H9 (cell line): ENCODE measurements around the gene MRPS11. TPM values are rescaled to one million over a fixed set of nuclear protein-coding genes. Genes with fewer than 3 reads are reported as not detected.

Experiments
- DNase-seq: peaks from one replicate; pipeline ENCODE4 v3.0.0-alpha.2; 2017
- H2AFZ ChIP-seq: one replicate; pipeline ENCODE4 v1.6.1; 2013; ENCODE audit warnings: mild to moderate bottlenecking, low read length, control low read depth, moderate library complexity
- H2AK5ac ChIP-seq: 2 replicates; pipeline ENCODE4 v1.6.1; 2013; ENCODE audit warnings: low read length, control low read depth, mixed read lengths; ENCODE audit not compliant: insufficient read length
- H2BK120ac ChIP-seq: one replicate; pipeline ENCODE4 v1.6.1; 2013; ENCODE audit warnings: low read depth, mild to moderate bottlenecking, low read length, control low read depth, inconsistent platforms; ENCODE audit not compliant: poor library complexity, severe bottlenecking
- H2BK12ac ChIP-seq: 2 replicates; pipeline ENCODE4 v1.6.1; 2013; ENCODE audit warnings: low read length, control low read depth, mixed read lengths, low read depth; ENCODE audit not compliant: insufficient read length
- H2BK15ac ChIP-seq: 2 replicates; pipeline ENCODE4 v1.6.1; 2013; ENCODE audit warnings: low read depth, low read length, control low read depth
- H2BK20ac ChIP-seq: one replicate; pipeline ENCODE4 v1.6.1; 2013; ENCODE audit warnings: low read depth, mild to moderate bottlenecking, low read length, control low read depth, inconsistent platforms; ENCODE audit not compliant: poor library complexity, severe bottlenecking
- H2BK5ac ChIP-seq: 2 replicates; pipeline ENCODE4 v1.6.1; 2013; ENCODE audit warnings: low read length, control low read depth, mixed read lengths; ENCODE audit not compliant: insufficient read length
- H3K14ac ChIP-seq: 2 replicates; pipeline ENCODE4 v1.6.1; 2013; ENCODE audit warnings: low read length, control low read depth; ENCODE audit not compliant: insufficient read depth
- H3K18ac ChIP-seq: 2 replicates; pipeline ENCODE4 v1.6.1; 2013; ENCODE audit warnings: low read depth, mild to moderate bottlenecking, mixed read lengths, low read length, control low read depth; ENCODE audit not compliant: insufficient read length
- H3K23ac ChIP-seq: 2 replicates; pipeline ENCODE4 v1.6.1; 2013; ENCODE audit warnings: low read length, control low read depth, mixed read lengths, low read depth; ENCODE audit not compliant: insufficient read length
- H3K23me2 ChIP-seq: 2 replicates; pipeline ENCODE4 v1.6.1; 2013; ENCODE audit warnings: low read depth, mild to moderate bottlenecking, mixed read lengths, low read length, control low read depth; ENCODE audit not compliant: insufficient read length, poor library complexity, severe bottlenecking
- H3K27ac ChIP-seq: 2 replicates; pipeline ENCODE4 v1.5.1; 2013; ENCODE audit warnings: low read length, control low read depth, mixed read lengths, low read depth; ENCODE audit not compliant: insufficient read length
- H3K27me3 ChIP-seq: 2 replicates; pipeline ENCODE4 v1.6.1; 2013; ENCODE audit warnings: low read length, control low read depth, inconsistent platforms; ENCODE audit not compliant: insufficient read depth
- H3K4ac ChIP-seq: 2 replicates; pipeline ENCODE4 v1.6.1; 2013; ENCODE audit warnings: low read depth, mild to moderate bottlenecking, control low read depth, inconsistent platforms, low read length, moderate library complexity
- H3K4me1 ChIP-seq: 2 replicates; pipeline ENCODE4 v1.6.1; 2013; ENCODE audit warnings: low read length, control low read depth, inconsistent platforms; ENCODE audit not compliant: insufficient read depth
- H3K4me2 ChIP-seq: 2 replicates; pipeline ENCODE4 v1.6.1; 2013; ENCODE audit warnings: low read length, control low read depth, mixed read lengths; ENCODE audit not compliant: insufficient read length, insufficient read depth
- H3K56ac ChIP-seq: 2 replicates; pipeline ENCODE4 v1.6.1; 2013; ENCODE audit warnings: low read depth, mild to moderate bottlenecking, mixed read lengths, low read length, control low read depth; ENCODE audit not compliant: insufficient read length
- H3K79me1 ChIP-seq: 2 replicates; pipeline ENCODE4 v1.6.1; 2013; ENCODE audit warnings: low read depth, mild to moderate bottlenecking, moderate library complexity, low read length, control low read depth, inconsistent platforms; ENCODE audit not compliant: insufficient read depth, poor library complexity, severe bottlenecking
- H3K79me2 ChIP-seq: 2 replicates; pipeline ENCODE4 v1.6.1; 2013; ENCODE audit warnings: low read length, control low read depth, inconsistent platforms; ENCODE audit not compliant: insufficient read depth
- H3K9ac ChIP-seq: 2 replicates; pipeline ENCODE4 v1.6.1; 2013; ENCODE audit warnings: low read length, control low read depth, mixed read lengths; ENCODE audit not compliant: insufficient read length; ENCODE audit errors: extremely low read depth
- H3K9me3 ChIP-seq: one replicate; pipeline ENCODE4 v1.6.1; 2013; ENCODE audit warnings: low read depth, low read length, inconsistent platforms; ENCODE audit not compliant: control insufficient read depth
- H3T11ph ChIP-seq: one replicate; pipeline ENCODE4 v1.6.1; 2013; ENCODE audit warnings: mild to moderate bottlenecking, low read length, control low read depth, inconsistent platforms
- H4K20me1 ChIP-seq: one replicate; pipeline ENCODE4 v1.6.1; 2013; ENCODE audit not compliant: control insufficient read depth, insufficient read length, insufficient read depth
- H4K5ac ChIP-seq: 2 replicates; pipeline ENCODE4 v1.6.1; 2013; ENCODE audit warnings: low read depth, mild to moderate bottlenecking, mixed read lengths, low read length, control low read depth; ENCODE audit not compliant: insufficient read length
- H4K8ac ChIP-seq: replicated peaks from 2 replicates; pipeline ENCODE4 v1.6.1; 2013; ENCODE audit warnings: low read length, control low read depth, mixed read lengths, low read depth; ENCODE audit not compliant: insufficient read length
- H4K91ac ChIP-seq: 2 replicates; pipeline ENCODE4 v1.6.1; 2013; ENCODE audit warnings: low read depth, mild to moderate bottlenecking, moderate library complexity, mixed read lengths, low read length, control low read depth; ENCODE audit not compliant: insufficient read length
- H3K27ac Mint-ChIP-seq, 3 experiments: 2 replicates in 2 of 3; 3 replicates in 1 of 3; pipeline ENCODE4 v1.8.0; 2020 to 2021; ENCODE audit warnings: mixed read lengths in 3 of 3, mild to moderate bottlenecking in 1 of 3, moderate library complexity in 1 of 3
- H3K27me3 Mint-ChIP-seq: 2 replicates; pipeline ENCODE4 v1.8.0; 2021; ENCODE audit warnings: low read depth, mild to moderate bottlenecking, moderate library complexity, mixed read lengths
- H3K36me3 Mint-ChIP-seq, 3 experiments: 2 replicates in 2 of 3; 3 replicates in 1 of 3; pipeline ENCODE4 v1.8.0; 2020 to 2021; ENCODE audit warnings: low read depth in 3 of 3, mixed read lengths in 3 of 3; ENCODE audit not compliant: insufficient read depth in 1 of 3
- H3K4me1 Mint-ChIP-seq, 2 experiments: 2 replicates each; pipeline ENCODE4 v1.8.0; 2020; ENCODE audit warnings: mixed read lengths in 2 of 2
- H3K4me3 Mint-ChIP-seq, 2 experiments: 2 replicates in 1 of 2; 3 replicates in 1 of 2; pipeline ENCODE4 v1.8.0; 2020 to 2021; ENCODE audit warnings: mild to moderate bottlenecking in 2 of 2, mixed read lengths in 2 of 2, moderate library complexity in 1 of 2
- H3K9me3 Mint-ChIP-seq, 2 experiments: 2 replicates in 1 of 2; 3 replicates in 1 of 2; pipeline ENCODE4 v1.8.0; 2020; ENCODE audit warnings: mild to moderate bottlenecking in 2 of 2, mixed read lengths in 2 of 2, moderate library complexity in 1 of 2
- WGBS: extraction: QIAGEN DNeasy Blood & Tissue Kit; methylation state at CpG from one replicate; pipeline ENCODE4 v1.1.7; 2013; ENCODE audit warnings: missing lambda C conversion rate, low lambda C conversion rate, mixed read lengths; ENCODE audit not compliant: insufficient read length; ENCODE audit errors: extremely low coverage; 5-methylcytosine and 5-hydroxymethylcytosine counted together
- total RNA-seq: library from RNA; stranded (reverse); gene quantifications from 2 replicates; pipeline ENCODE4 v1.2.1, GENCODE V29; 2021
- TF ChIP-seq, protein P1 (sequence below): fragments of 200-600 bp; sonication (generic); conservative IDR thresholded peaks from 3 replicates; pipeline ENCODE4 v1.8.0; 2021; ENCODE audit warnings: antibody characterized with exemption, mild to moderate bottlenecking

MRPS11 gene
- total RNA-seq, 1 experiment from 2014 or later: 54.5 TPM

GRCh38 chr15:88487178-88487795 is 19.8 kb downstream of the MRPS11 start:
- no peak overlapping the region for H2BK5ac ChIP-seq
- H3K4ac ChIP-seq: no peak overlapping the region
- no peaks in the 10 kb centered on the region for H3K27me3 ChIP-seq
- H2BK12ac ChIP-seq: no peak overlapping the region
- H2BK15ac ChIP-seq: no peak overlapping the region
- no peaks in the 10 kb centered on the region for H3K9me3 ChIP-seq
- H3K4me2 ChIP-seq: no peak overlapping the region
- no peak overlapping the region for H3K14ac ChIP-seq
- peaks cover 31% of the 10 kb centered on the region for H3K27me3 Mint-ChIP-seq
- no peak overlapping the region for H3K56ac ChIP-seq
- no peaks in the 10 kb centered on the region for H3K79me1 ChIP-seq
- peaks cover 61 to 69% of the 10 kb centered on the region in 2 experiments for H3K4me1 Mint-ChIP-seq
- no peak overlapping the region for H4K5ac ChIP-seq
- H4K8ac ChIP-seq: no peak overlapping the region
- H2AK5ac ChIP-seq: no peak overlapping the region
- no peak overlapping the region for H3K23ac ChIP-seq
- no peak overlapping the region for H3K27ac ChIP-seq
- TF ChIP-seq, protein P1, sequence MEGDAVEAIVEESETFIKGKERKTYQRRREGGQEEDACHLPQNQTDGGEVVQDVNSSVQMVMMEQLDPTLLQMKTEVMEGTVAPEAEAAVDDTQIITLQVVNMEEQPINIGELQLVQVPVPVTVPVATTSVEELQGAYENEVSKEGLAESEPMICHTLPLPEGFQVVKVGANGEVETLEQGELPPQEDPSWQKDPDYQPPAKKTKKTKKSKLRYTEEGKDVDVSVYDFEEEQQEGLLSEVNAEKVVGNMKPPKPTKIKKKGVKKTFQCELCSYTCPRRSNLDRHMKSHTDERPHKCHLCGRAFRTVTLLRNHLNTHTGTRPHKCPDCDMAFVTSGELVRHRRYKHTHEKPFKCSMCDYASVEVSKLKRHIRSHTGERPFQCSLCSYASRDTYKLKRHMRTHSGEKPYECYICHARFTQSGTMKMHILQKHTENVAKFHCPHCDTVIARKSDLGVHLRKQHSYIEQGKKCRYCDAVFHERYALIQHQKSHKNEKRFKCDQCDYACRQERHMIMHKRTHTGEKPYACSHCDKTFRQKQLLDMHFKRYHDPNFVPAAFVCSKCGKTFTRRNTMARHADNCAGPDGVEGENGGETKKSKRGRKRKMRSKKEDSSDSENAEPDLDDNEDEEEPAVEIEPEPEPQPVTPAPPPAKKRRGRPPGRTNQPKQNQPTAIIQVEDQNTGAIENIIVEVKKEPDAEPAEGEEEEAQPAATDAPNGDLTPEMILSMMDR: peak; percentile 49
- no peaks in the 10 kb centered on the region; the same call in 1 of the 2 replicates for H3K4me1 ChIP-seq
- no peaks in the 10 kb centered on the region for H3K23me2 ChIP-seq
- no peak overlapping the region for H4K91ac ChIP-seq
- H4K20me1 ChIP-seq: no peaks in the 10 kb centered on the region
- no peaks in the 10 kb centered on the region for H3K36me3 Mint-ChIP-seq
- no peak overlapping the region for H2BK120ac ChIP-seq
- no peak overlapping the region for H2BK20ac ChIP-seq
- H3K18ac ChIP-seq: no peak overlapping the region
- H2AFZ ChIP-seq: no peak overlapping the region
- DNase-seq: no peak
- no peak overlapping the region for H3K4me3 Mint-ChIP-seq
- WGBS: no CpG with 5 or more reads among the region's 2 CpGs
- no peak overlapping the region for H3T11ph ChIP-seq
- no peaks in the 10 kb centered on the region for H3K79me2 ChIP-seq
- H3K9me3 Mint-ChIP-seq: no peaks in the 10 kb centered on the region
- no peak overlapping the region for H3K9ac ChIP-seq
- H3K27ac Mint-ChIP-seq: no peak overlapping the region
